ENCODE results near the gene TPPP2.

TPPP2 gene

GRCh38 chr14:21023817-21024584 lies 6.0 kb upstream of the TPPP2 start:
- H3K27ac ChIP-seq: peak overlapping the region; percentile 87
- H3K9me3 ChIP-seq (ENCODE audit: control insufficient read depth, low read length): no peaks in the 10 kb centered on the region
- peak overlapping the region; percentile 92 for H3K4me3 ChIP-seq (ENCODE audit: low read depth, low read length)
- H3K9ac ChIP-seq: peak overlapping the region; percentile 61
- H3K4me2 ChIP-seq (ENCODE audit: low read length): peak overlapping the region; percentile 95
- H3K79me2 ChIP-seq: peaks cover 12% of the 10 kb centered on the region
- no peaks in the 10 kb centered on the region for H3K36me3 ChIP-seq (ENCODE audit: control insufficient read depth, insufficient read depth, low read length)
- H3K27me3 ChIP-seq (ENCODE audit: control insufficient read depth, insufficient read depth, low read length): no peaks in the 10 kb centered on the region
- TF ChIP-seq, protein P1, sequence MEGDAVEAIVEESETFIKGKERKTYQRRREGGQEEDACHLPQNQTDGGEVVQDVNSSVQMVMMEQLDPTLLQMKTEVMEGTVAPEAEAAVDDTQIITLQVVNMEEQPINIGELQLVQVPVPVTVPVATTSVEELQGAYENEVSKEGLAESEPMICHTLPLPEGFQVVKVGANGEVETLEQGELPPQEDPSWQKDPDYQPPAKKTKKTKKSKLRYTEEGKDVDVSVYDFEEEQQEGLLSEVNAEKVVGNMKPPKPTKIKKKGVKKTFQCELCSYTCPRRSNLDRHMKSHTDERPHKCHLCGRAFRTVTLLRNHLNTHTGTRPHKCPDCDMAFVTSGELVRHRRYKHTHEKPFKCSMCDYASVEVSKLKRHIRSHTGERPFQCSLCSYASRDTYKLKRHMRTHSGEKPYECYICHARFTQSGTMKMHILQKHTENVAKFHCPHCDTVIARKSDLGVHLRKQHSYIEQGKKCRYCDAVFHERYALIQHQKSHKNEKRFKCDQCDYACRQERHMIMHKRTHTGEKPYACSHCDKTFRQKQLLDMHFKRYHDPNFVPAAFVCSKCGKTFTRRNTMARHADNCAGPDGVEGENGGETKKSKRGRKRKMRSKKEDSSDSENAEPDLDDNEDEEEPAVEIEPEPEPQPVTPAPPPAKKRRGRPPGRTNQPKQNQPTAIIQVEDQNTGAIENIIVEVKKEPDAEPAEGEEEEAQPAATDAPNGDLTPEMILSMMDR (IDR thresholded peaks at IDR 0.05): no peak
- peak overlapping the region; percentile 81 for H2AFZ ChIP-seq
- peaks cover 20% of the 10 kb centered on the region for H3K4me1 ChIP-seq

GRCh38 chr14:21024585-21025370 lies 5.2 kb upstream of the TPPP2 start, which contains the start of gene NDRG2:
Gene NDRG2 (minus strand): TSS chr14:21025061. CDS start chr14:21023315, 1,746 bp downstream.
- Histone ChIP-seq H3K4me3 (ENCODE audit: low read depth, low read length) (peak within 1 kb of the TSS; percentile 92), H3K79me2 (peaks cover 12% of the 10 kb centered on the region), H3K9me3 (ENCODE audit: control insufficient read depth, low read length) (no peaks in the 10 kb centered on the region), H3K4me2 (ENCODE audit: low read length) (peak within 1 kb of the TSS; percentile 99), H3K36me3 (ENCODE audit: control insufficient read depth, insufficient read depth, low read length) (no peaks in the 10 kb centered on the region), H3K27ac (peak within 1 kb of the TSS; percentile 87), H3K27me3 (ENCODE audit: control insufficient read depth, insufficient read depth, low read length) (no peaks in the 10 kb centered on the region), H3K4me1 (peaks cover 20% of the 10 kb centered on the region), H2AFZ (peak within 1 kb of the TSS; percentile 81), H3K9ac (peak within 1 kb of the TSS; percentile 63)
- TF ChIP-seq, protein P1 (IDR thresholded peaks at IDR 0.05): no peak

GRCh38 chr14:21025371-21026273 lies 4.4 kb upstream of the TPPP2 start:
- H3K36me3 ChIP-seq (ENCODE audit: control insufficient read depth, insufficient read depth, low read length): no peaks in the 10 kb centered on the region
- H3K9me3 ChIP-seq (ENCODE audit: control insufficient read depth, low read length): no peaks in the 10 kb centered on the region
- H3K4me1 ChIP-seq: peaks cover 20% of the 10 kb centered on the region
- TF ChIP-seq, protein P1 (IDR thresholded peaks at IDR 0.05): no peak
- H3K27ac ChIP-seq: peak overlapping the region; percentile 87
- peaks cover 12% of the 10 kb centered on the region for H3K79me2 ChIP-seq
- H3K27me3 ChIP-seq (ENCODE audit: control insufficient read depth, insufficient read depth, low read length): no peaks in the 10 kb centered on the region
- H3K4me3 ChIP-seq (ENCODE audit: low read depth, low read length): peak overlapping the region; percentile 72
- H2AFZ ChIP-seq: peak overlapping the region; percentile 81
- H3K9ac ChIP-seq: peak overlapping the region; percentile 63
- peak overlapping the region; percentile 99 for H3K4me2 ChIP-seq (ENCODE audit: low read length)

DNA sequence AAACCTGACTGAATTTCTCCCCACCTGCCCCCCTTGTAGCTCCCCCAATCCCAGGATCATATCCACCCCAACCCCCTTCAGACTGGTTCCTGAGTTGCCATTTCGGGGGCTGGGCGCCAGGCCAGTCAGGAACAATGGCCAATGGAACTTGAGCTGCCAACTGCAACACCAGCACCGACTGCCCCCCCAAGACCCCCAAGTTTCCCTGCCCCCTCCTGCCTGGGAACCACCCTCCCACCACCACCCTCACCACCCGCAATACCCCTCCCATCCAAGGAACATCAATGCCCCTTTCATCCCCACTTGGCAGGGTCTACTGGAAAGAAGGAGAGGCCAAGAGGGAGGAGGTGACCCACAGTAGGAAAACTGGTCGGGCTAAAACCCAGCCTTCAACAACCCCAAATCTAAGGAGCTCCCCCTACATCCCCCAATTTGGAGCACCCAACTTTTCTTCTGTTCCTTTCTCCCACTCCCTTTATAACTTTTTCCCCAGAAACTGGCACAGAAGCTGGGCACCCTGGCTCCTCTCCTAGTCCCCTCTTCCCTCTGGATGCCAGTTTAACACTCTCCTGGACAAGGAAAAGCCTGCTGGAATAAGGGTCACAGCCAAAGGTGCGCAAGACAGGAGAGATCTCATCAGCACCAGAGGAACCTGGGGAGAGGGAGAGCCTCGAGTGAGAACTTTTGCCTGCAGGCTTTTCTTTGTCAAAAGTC lies 3.6 kb upstream of the TPPP2 start:
- TF ChIP-seq, protein P1 (IDR thresholded peaks at IDR 0.05): no peak
- Histone ChIP-seq H3K79me2 (peaks cover 12% of the 10 kb centered on the region), H2AFZ (peak overlapping the region; percentile 81), H3K27ac (peak overlapping the region; percentile 87), H3K4me3 (ENCODE audit: low read depth, low read length) (no peak overlapping the region), H3K4me1 (peaks cover 20% of the 10 kb centered on the region), H3K4me2 (ENCODE audit: low read length) (no peak overlapping the region), H3K9ac (no peak overlapping the region), H3K27me3 (ENCODE audit: control insufficient read depth, insufficient read depth, low read length) (no peaks in the 10 kb centered on the region), H3K9me3 (ENCODE audit: control insufficient read depth, low read length) (no peaks in the 10 kb centered on the region), H3K36me3 (ENCODE audit: control insufficient read depth, insufficient read depth, low read length) (no peaks in the 10 kb centered on the region)

Measured in parathyroid adenoma (tissue), 2 donors.